ENCODE results near the gene RBM4.

The RBM4 gene

GRCh38 chr11:66625752-66626149 is 12.8 kb upstream of the RBM4 start:
- no peak overlapping the region for H3K4me2 ChIP-seq (ENCODE audit: insufficient read depth, low read length)
- no peak overlapping the region for H3K9ac ChIP-seq (ENCODE audit: low read depth, low read length)
- H3K9me3 ChIP-seq (ENCODE audit: insufficient read depth, low read length, severe bottlenecking) = no peaks in the 10 kb centered on the region
- no peak overlapping the region for H2AFZ ChIP-seq (ENCODE audit: low read depth, low read length)
- H3K27me3 ChIP-seq (ENCODE audit: insufficient read depth, low read length, poor library complexity) = no peaks in the 10 kb centered on the region
- H3K4me1 ChIP-seq (ENCODE audit: insufficient read depth, low read length) = peaks cover 60% of the 10 kb centered on the region
- H3K36me3 ChIP-seq (ENCODE audit: insufficient read depth, low read length) = peaks cover 100% of the 10 kb centered on the region
- H3K4me3 ChIP-seq (ENCODE audit: low read depth in 1 of 2, low read length in 2 of 2) = no peak overlapping the region
- peaks cover 100% of the 10 kb centered on the region for H3K79me2 ChIP-seq (ENCODE audit: insufficient read depth, low read length)
- peaks cover 100% of the 10 kb centered on the region for H4K20me1 ChIP-seq (ENCODE audit: insufficient read depth, low read length)
- DNase-seq (no peak), ATAC-seq (ENCODE audit: insufficient read depth, low read depth) (no peak)
- TF ChIP-seq CTCF (IDR thresholded peaks at IDR 0.05; ENCODE audit: borderline replicate concordance, extremely low read depth, low read length, poor library complexity, severe bottlenecking) (no peak), EZH2 (IDR thresholded peaks at IDR 0.05; ENCODE audit: borderline replicate concordance, low read depth, low read length, severe bottlenecking) (no peak)
- no peak overlapping the region for H3K27ac ChIP-seq (ENCODE audit: low read length)

GRCh38 chr11:66626382-66626781 is 12.1 kb upstream of the RBM4 start:
- Histone ChIP-seq H3K27ac (ENCODE audit: low read length) (no peak overlapping the region), H4K20me1 (ENCODE audit: insufficient read depth, low read length) (peaks cover 96% of the 10 kb centered on the region), H3K9me3 (ENCODE audit: insufficient read depth, low read length, severe bottlenecking) (no peaks in the 10 kb centered on the region), H3K4me3 (ENCODE audit: low read depth in 1 of 2, low read length in 2 of 2) (no peak overlapping the region), H3K9ac (ENCODE audit: low read depth, low read length) (no peak overlapping the region), H3K4me1 (ENCODE audit: insufficient read depth, low read length) (peaks cover 54% of the 10 kb centered on the region), H2AFZ (ENCODE audit: low read depth, low read length) (no peak overlapping the region), H3K79me2 (ENCODE audit: insufficient read depth, low read length) (peaks cover 100% of the 10 kb centered on the region), H3K4me2 (ENCODE audit: insufficient read depth, low read length) (no peak overlapping the region), H3K27me3 (ENCODE audit: insufficient read depth, low read length, poor library complexity) (no peaks in the 10 kb centered on the region), H3K36me3 (ENCODE audit: insufficient read depth, low read length) (peaks cover 97% of the 10 kb centered on the region)
- TF ChIP-seq EZH2 (IDR thresholded peaks at IDR 0.05; ENCODE audit: borderline replicate concordance, low read depth, low read length, severe bottlenecking) = no peak
- TF ChIP-seq CTCF (IDR thresholded peaks at IDR 0.05; ENCODE audit: borderline replicate concordance, extremely low read depth, low read length, poor library complexity, severe bottlenecking) = no peak
- no peak for ATAC-seq (ENCODE audit: insufficient read depth, low read depth)
- no peak for DNase-seq

GRCh38 chr11:66626926-66627325 is 11.6 kb upstream of the RBM4 start:
- TF ChIP-seq EZH2 (IDR thresholded peaks at IDR 0.05; ENCODE audit: borderline replicate concordance, low read depth, low read length, severe bottlenecking) (no peak), CTCF (IDR thresholded peaks at IDR 0.05; ENCODE audit: borderline replicate concordance, extremely low read depth, low read length, poor library complexity, severe bottlenecking) (no peak)

More at GRCh38 chr11:66626926-66627325, 11.6 kb upstream of the RBM4 start:
- Histone ChIP-seq H2AFZ (ENCODE audit: low read depth, low read length) (no peak overlapping the region), H3K27ac (ENCODE audit: low read length) (no peak overlapping the region), H3K9ac (ENCODE audit: low read depth, low read length) (no peak overlapping the region), H3K36me3 (ENCODE audit: insufficient read depth, low read length) (peaks cover 97% of the 10 kb centered on the region), H3K4me3 (ENCODE audit: low read depth in 1 of 2, low read length in 2 of 2) (no peak overlapping the region), H3K9me3 (ENCODE audit: insufficient read depth, low read length, severe bottlenecking) (no peaks in the 10 kb centered on the region), H3K4me1 (ENCODE audit: insufficient read depth, low read length) (peaks cover 51% of the 10 kb centered on the region), H3K4me2 (ENCODE audit: insufficient read depth, low read length) (no peak overlapping the region), H4K20me1 (ENCODE audit: insufficient read depth, low read length) (peaks cover 95% of the 10 kb centered on the region), H3K27me3 (ENCODE audit: insufficient read depth, low read length, poor library complexity) (no peaks in the 10 kb centered on the region), H3K79me2 (ENCODE audit: insufficient read depth, low read length) (peaks cover 100% of the 10 kb centered on the region)
- no peak for DNase-seq
- no peak for ATAC-seq (ENCODE audit: insufficient read depth, low read depth)

Measured in DND-41 (cell line).